SKM-1 treated with dmso at 0.1 percent for 144 hours (cell line): ENCODE data around the gene IL1F10.

ENCODE experiments used
- DNase-seq: peaks from one replicate; lab custom pipeline; 2025; ENCODE audit not compliant: unreplicated experiment; lab: John Stamatoyannopoulos, UW

Gene IL1F10, protein sequence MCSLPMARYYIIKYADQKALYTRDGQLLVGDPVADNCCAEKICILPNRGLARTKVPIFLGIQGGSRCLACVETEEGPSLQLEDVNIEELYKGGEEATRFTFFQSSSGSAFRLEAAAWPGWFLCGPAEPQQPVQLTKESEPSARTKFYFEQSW

DNA sequence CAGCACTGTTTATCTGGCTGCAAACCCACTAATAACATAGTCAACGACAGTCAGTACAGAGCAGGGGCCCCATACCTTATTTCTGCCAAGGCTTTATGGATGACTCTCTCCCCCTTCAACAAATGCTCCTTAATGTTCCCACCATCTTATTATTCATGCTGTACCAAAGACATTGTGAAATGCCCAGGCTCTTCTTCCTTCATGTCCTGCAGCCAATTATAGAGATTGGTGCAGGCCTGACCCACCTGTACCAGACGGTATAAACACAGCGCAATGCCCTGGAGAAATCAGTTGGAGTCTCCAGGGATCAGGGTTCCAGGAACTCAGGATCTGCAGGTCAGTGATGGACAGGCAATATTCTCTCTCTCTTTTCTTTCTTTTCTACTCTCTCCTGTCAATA lies at the start of gene IL1F10:
TSS of gene IL1F10 (plus strand) at position 290 of the 400 bp plus-strand sequence. CDS start 4,769 bp downstream, outside the sequence.
- DNase-seq, result no peak

DNA sequence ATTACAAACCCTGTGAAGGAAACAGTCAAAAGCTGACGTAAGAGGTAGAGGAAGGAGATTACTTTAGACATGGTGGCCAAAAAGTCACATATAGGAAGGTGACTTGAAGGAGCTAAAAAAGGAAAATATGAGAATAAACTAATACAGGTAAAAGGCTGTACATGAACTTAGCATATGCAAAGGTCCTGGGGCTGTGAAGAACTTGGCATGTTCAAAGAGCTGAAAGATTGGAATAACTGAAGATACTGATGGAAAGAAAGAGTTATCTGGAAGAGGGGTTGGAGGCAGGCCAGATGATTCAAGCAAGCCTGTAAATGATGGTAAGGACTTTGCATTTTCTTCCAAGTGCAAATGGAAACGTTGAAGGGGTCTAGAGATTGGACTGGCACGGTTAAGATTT lies 49.3 kb upstream of the IL1F10 start:
- no peak for DNase-seq

DNA sequence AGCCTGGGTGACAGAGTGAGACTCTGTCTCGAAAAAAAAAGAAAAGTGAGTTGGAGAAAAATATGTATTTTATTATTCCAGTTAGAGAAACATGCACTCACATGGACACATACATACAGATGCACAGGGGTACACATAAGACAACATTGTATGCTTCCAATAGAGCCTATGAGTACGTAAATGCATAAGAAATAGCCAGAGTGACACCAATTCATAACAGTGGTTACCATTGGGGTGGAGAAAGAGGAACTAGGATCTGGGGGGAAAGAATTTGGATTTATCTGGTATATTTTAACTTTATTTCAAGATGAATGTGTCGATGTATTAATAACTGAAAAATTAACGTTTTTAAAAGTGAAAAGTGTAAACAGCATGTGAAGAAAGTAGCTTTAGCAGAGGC lies 46.5 kb upstream of the IL1F10 start:
- DNase-seq, result no peak

DNA sequence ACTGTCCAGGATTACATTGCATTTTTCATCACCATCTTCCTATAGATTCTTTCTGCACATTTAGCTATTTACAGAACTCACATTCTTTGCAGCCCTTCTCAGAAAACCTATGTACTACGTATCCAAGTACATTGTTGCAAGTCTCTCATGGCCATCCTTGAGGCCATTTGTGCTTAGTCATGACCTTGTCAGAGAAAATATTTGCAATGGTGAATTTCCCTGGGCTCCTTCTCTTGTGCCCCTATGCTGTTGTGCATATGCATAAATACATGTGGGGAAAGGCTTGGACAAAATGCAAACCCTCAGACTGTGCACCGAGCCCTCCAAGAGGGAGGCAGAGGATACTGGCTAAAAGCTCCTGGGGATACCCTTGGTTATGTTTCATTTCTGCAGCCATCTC lies 43.0 kb upstream of the IL1F10 start:
- no peak for DNase-seq

DNA sequence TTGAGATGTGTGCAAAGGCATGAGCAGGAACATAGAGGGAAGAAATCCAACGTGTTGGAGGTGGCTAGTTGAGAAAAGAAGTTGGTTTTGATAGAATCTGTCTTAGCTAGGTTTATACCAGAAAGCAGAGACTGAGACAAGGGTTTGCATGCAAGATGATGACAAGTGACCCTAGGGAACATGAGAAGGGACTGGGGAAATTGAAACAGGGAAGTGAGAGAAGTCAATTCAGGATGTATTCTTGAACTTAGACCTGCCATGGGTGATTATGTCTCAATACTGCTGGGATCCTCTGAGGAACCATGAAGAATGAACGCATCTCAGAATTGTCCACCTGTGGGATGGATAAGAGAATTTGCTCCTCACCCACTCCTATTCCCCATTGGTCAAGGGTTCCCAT lies 42.0 kb upstream of the IL1F10 start:
- DNase-seq, result peak; percentile 17

DNA sequence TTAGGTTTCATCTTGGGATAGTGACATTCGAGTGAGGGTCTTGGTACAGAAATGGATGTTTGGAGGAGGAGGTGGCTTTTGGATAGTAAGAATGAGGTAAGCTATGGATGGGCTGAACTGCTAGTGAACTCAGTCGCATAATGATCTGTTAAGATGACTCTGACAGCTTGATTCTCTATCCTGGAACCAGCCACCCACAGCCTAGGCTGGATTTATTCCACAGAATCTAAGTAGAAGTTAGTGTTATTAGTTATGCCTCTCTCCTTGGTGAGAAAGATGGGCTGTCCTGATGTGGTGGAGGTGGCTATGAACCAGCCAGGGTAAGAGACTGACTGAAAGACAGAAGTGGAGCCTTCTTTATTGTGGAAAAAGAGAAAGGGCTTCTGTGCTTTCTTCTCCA lies 40.1 kb upstream of the IL1F10 start:
- DNase-seq, result no peak

DNA sequence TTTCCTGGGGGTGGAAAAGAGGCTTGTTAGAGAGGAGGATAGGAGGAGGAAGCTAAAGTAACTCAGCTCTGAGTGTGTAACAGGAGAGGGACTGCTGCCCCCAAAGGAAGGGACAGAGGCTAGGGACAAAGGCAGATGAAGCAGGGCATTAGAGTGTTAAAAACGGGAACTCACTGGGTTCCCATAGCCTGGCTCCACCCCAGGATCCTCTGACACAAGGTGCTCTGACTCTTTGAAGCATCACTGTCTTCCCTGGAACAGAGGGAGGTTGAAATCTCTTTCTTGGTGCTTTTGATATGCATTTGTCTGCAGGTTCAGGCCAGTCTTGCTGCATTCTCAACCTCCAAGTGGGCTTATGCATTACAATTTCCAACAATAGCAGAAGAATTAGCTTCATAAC lies 39.7 kb upstream of the IL1F10 start:
- peak; percentile 7 for DNase-seq

DNA sequence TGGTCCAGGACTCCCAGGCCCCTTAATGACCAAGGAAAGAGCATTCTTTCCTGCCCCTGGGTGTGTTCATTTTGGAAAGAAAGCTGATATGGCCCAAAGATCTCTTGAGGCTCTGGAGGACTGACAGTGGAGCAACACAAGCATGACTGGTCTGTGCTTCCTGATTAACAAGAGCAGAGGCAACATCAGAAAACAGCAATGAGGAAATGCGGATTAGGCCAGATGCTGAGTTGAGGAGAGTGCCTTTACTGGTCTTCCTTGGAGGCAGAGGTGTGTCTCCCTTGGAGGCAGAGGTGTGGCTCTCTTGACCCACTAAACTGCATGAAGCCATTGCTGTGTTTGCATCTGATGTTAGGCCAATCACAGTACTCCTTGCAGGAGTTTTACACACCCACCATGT lies 35.0 kb upstream of the IL1F10 start:
- no peak for DNase-seq

DNA sequence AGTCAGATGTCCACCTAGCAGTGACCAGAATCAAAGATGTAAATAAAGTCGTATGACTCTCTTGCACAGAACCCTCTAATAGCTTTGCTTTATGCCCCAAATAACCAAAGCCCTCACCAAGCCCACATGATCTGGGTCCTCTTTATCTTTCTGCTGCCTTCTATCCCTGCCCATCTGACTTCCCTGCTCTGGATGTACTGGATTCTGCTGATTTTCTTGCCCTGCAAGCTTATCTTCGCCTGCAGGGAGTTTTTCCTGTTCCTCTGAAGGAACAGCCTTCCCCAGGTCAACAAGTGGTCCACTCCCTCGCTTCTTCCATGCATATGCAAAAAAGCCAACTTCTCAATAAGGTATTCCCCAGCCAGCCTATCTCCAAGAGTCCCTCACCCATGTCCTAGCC lies 33.8 kb upstream of the IL1F10 start:
- no peak for DNase-seq

DNA sequence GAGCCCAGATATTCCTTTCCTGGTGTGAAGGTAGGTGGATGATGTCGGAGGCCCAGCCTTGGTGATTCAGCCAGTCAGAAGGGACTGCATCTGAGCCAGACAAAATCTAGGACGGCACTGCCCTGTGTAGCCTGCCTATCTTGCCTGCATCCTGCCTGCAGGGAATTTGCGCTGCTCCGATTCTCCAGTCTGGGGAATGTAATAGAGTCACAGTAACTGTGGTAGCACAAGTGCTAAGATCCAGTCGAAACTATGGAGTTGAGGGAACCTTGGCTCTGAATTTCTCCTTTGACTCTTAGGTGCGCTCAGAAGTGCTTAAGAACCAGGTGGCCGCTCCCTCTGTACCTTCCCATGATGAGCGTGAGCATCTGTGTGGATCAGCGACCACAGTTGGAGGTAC lies 31.0 kb upstream of the IL1F10 start:
- DNase-seq, result no peak

DNA sequence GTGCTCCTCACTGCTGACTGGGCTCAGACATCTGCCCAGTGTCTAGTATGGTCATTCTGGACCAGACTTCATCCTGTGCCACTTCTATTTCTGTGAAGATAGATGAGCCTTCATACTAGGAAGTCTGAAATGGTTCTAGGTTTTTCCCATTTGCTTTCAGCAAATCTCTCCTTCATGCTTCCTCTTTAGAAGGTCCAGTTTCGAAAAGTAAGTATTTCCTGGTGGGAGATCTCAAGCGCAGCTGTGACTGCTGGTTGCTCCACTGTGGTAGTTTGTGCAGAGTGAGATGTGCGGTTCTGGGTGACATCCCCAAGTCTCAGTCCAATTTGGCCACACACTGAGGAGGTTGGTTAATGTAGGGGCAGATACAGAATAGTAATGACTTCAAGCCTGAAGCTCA lies 29.5 kb upstream of the IL1F10 start:
- no peak for DNase-seq

DNA sequence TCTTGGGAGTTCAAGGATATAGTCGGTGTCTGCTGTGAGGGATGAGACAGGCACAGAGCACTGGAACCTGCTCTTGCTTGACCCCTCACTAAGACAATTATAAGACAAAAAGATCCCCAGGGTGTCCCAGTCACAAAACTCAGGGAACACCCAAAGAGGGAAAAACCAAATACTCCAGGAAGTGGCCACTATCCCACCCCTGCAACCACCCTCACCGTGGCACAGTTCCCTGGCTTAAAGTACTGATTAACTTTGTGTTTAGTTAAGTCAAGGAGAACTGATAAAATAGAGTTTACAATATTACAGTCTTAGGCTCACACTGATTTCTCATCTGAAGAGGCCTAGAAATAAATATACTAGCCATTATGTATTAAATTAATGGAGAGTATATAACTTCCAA lies 28.6 kb upstream of the IL1F10 start:
- no peak for DNase-seq

DNA sequence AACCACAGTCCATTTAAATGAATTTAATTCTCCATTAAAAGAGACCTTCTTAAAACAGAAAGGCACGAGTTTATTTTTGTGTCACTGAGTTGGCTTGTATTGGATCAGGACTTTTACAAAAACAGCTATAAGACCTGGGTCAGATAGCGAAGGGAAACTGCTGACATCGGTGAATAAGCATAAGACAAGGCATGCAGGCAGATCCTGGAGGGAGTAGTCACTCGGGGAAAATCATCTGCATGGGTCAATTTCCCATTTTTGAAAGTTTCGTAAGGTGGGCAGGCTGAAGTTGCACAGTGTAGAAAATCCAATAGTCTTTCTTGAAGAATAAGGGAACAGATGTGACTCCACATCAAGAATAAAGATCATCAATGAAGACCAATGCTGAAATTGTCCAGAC lies 28.1 kb upstream of the IL1F10 start:
- no peak for DNase-seq

DNA sequence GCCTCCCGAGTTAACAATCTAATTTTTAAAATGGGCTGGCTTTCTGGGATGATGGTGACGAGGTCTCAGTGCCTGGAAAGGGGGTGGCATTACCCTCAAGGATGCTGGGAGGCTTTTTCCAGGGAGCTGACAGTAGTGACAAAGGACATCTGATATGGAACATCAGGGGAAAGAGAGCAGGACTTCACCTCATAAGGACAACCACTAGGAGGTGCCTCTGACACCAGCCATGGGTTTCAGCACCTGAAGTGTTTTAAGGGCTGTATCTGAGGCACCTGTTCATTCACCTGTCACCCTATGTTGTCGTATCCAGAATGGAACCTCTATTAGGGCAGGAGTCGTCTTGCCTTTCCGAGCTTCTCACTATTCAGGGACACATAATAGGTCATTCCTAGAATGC lies 25.9 kb upstream of the IL1F10 start:
- no peak for DNase-seq

DNA sequence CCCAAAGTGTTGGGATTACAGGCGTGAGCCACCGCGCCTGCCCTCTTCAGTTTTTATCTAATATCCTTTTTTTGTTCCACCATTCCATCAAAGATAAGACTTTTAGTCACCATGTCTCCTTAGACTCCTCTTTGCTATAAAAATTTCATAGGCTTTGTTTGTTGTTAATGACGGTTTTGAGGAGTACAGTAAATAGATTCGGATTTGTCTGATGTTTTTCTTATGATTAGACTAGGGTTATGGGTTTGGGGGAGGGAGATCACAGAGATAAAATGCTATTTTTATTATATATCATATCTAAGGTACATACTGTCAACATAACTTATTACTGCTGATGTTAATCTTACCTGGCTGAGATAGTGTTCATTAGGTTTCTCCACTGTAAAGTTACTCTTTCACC lies 21.3 kb upstream of the IL1F10 start:
- DNase-seq, result no peak

DNA sequence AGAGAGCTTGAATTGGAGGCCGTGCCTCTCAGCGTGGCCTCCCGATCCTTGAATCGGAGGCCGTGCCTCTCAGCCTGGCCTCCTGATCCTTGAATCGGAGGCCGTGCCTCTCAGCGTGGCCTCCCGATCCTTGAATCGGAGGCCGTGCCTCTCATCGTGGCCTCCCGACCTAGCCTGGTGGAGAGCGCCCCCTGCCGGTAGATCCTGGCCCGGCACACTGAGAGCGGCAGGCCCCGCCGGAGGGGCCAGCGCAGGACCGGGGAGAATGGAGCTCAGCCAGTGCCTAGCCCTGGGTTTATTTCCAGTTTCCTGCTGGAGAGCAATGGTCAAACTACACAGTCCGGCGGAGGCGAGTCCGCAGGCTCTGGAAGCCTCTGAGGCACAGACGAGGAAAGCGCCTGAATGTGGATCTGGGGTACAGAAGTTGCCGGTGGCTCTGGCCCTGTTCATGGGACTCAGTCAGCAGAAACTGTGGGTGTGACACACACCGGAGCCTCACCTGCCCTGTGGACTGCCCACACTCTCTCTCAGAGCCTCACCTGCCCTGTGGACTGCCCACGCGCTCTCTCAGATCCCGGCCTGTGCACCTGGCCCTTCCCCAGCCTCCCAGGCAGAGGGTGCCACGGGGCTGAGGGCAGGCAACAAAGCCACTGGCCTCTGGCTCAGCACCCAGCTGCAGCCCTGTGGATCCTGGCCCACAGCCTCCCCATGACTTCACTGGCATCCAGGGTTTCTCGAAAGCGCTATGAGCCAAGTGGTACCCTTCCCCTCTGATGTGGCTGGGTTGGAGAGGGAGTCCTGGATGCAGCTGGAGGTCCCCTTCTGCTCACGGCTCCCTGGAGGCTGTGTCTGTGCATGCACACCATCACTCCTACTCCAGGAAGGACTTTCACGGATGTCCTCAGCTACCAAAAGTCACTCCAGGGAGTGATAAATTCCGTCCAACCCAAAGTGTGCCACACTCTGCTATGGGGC lies 16.6 kb upstream of the IL1F10 start:
- no peak for DNase-seq

DNA sequence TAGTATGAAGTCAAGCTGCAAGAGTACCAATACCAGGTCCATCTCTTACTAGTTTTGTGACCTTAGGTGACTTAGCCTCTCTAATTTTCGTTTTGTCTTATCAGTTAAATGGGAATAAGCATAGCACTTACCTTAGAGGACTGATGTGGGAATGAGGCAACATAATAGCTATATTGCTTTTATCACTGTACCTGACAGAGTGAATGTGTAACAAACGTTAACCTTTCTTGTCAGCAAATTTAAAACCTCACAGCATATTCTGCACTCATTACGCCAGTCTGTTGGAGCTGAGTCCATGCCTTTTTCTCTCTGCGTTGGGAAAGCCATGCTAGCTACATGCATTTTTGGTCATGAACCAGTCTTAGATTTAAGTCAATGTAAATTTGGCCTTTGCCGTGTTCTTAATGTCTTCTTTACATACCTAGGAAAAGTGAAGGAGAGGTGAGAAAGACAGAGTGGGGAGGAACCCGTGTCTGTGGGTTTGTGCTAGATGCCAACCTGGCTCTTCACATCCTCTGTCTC lies 15.3 kb upstream of the IL1F10 start, which contains the start of gene IL36B:
TSS of gene IL36B (minus strand) at position 472 of the 522 bp plus-strand sequence.
- DNase-seq, result no peak

DNA sequence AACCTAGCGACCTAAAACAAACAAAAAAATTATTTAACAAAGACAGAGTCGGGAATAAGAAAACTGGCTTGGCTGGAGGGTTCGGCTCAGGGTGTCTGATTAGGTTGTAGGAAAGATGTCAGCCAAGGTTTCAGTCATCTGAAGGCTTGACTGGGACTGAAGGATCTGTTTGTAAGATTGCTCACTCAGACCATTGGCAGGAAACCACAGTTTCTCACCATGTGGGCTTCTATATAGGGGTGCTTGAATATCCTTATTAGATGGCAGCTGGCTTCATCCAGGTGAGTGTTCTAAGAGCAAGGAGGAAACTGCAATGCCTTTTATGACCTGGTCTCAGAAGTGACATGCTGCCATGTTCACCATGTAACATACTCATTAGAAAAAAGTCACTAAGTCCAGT lies 14.1 kb upstream of the IL1F10 start:
- DNase-seq, result no peak

DNA sequence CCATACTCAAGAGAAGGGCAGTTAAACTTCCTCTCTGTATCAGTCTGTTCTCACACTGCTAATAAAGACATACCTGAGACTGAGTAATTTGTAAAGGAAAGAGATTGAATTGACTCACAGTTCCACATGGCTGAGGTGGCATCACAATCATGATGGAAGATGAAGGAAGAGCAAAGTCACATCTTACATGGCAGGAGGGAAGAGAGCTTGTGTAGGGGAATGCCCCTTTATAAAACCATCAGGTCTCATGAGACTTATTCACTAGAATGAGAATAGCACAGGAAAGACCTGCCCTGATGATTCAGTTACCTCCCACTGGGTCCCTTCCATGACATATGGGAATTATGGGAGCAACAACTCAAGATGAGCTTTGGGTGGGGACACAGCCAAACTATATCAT lies 13.7 kb upstream of the IL1F10 start:
- no peak for DNase-seq

DNA sequence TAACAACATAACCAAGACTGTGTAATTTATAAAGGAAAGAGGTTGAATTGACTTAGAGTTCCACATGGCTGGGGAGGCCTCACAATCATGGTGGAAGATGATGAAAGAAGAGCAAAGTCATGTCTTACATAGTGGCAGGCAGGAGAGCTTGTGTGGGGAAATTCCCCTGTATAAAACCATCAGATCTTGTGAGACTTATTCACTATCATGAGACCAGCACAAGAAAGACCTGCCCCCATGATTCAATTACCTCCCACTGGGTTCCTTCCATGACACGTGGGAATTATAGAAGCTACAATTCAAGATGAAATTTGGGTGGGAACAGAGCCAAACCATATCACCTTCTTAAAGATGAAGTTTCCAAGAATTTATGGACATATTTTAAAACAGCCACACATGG lies 11.2 kb upstream of the IL1F10 start:
- DNase-seq, result no peak

DNA sequence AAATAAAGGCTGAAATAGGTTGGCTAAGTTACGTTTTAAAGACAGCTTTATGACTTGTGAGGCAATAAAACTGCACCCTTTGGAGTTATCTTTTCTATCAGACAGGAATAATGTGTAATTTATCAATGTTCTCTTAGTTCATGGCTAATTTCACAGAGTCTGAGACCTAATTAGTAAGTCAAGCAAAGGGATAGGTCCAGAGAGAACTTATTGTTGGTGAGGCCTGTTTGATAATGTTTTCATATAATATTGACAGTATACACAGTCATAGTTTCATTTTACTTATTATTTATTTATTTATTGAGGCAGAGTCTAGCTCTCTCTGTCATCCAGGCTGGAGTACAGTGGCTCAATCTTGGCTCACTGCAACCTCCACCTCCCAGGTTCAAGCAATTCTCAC lies 10.7 kb upstream of the IL1F10 start:
- DNase-seq, result no peak

DNA sequence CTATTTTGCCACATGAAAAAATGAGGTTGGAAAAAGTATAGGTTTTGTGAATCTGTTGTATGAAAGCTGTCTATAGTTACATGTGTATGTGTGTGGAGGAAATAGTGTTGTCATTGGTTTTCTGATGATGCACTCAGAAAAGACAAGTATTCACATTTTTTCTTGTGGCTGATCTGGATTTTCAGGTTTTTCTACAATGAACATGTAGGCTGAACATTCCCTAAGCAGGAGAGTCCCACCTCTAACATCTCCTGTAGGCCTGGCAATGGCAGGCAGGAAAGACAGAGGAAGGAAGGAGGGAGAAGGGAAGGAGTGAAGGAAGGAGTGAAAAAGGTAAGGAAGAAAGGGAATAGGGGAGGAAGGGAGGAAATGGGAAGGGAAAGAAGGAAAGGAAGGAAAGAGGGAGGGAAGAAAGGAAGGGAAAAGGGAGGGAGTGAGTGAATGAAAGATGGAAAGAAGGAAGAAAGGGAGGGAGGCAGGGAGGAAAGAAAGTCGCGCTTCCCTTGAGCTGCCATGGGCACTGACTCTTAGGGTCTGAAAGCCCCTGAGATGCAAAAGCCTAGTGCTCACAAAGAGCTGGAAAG lies 9.3 kb upstream of the IL1F10 start:
- no peak for DNase-seq
